Astrocyte of the hippocampus (primary cell): Measurements from ENCODE around the gene DDX5.
"Not testable (repeated sequence)": the region's sequence is repeated elsewhere in the genome, so short reads cannot be mapped to it uniquely, and the experiment has no call there.

Experiments
- DNase-seq: peaks from one replicate; pipeline ENCODE4 v3.0.0; 2011; ENCODE audit warnings: low read depth, low spot score

The DDX5 gene

GRCh38 chr17:64508683-64509082 lies 2.6 kb upstream of the DDX5 start:
- DNase-seq, result no peak

DNA sequence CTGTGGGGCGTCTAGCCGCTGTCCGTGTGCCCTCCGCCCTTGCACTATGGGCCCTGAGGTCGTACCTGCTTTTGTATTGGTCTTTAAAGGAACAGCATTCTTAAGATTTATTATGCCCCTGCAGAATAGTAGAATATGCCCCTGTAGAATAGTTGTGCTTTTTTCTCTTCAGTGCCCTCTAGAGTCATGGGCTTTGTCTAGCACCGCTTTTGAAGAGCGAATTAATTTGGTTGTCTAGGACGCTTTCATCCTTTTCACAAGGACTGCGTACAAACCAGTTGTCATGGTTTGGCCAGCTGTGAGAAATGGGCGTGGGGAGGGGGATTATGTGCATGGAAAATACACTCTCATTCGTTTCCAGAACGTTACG lies 1.3 kb upstream of the DDX5 start:
- peak; percentile 83 for DNase-seq

DNA sequence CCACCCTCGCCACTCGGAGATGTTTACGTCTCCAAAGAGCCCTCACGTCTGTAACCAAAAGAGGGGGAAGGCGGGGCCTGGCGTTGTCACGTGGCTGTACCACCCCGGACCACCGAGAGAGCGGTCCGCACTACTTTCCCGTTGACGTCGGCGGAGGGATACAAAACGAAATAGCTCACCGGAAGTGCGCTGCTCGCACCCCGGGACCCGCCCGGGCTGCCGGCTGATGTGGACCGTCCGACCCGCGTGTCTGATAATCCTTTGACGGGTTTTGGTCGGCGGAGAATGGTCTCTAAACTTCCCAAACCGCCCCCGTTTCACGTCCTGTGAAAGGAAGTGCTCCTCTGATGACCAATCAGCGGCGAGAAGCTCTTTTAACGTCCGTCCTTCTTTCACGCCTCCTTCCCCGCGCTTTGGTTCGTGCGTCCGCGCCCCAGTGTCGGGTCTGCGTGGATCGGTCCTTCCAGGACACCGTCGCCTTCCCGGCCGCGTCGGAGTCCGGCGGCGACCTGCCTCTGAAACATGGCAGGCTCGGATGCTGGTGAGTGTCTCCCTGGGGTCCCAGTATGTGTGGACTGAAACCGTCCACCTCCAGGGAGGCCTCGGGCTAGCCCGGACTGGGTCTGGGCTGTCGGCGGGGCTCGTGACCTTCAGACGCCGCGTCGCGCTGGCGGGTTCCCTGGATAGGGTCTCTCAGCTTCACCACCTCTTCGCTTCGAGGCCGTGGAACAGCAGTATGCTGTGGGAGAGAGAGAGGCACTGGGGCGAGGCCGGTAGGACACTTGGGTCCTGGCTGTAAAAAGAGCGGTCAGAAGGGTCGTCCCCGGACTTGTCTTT lies 705 bp upstream of the DDX5 start, which contains the start of gene CEP95:
TSS of gene CEP95 (plus strand) at position 402 of the 837 bp plus-strand sequence. CDS start at position 523, 121 bp downstream.
- peak; percentile 99 for DNase-seq

GRCh38 chr17:64505340-64506200 lies 519 bp downstream of the DDX5 start:
- DNase-seq, result peak; percentile 95

- DNase-seq, result no peak
Observed at GRCh38 chr17:64504769-64505339, 1.2 kb downstream of the DDX5 start.

GRCh38 chr17:64503821-64504768 lies 2.0 kb downstream of the DDX5 start:
- no peak for DNase-seq

DNA sequence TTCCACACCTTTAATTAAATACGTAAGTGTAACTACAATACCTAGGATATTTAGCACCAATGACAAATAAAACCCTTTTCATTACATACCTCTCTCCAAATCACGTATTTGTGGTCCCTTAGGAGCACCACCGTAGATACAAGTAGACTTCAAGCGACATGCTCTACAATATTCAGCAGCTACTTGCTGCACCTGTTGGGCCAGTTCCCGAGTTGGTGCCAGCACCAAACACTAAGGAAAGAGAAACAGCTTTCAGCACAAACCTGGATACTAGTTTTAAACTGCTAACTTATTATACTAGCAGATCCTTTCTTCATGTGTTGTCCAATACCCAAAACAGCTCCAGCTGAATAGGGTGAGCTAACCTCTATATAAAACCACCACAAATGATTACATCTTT lies 2.7 kb downstream of the DDX5 start:
- no peak for DNase-seq

DNA sequence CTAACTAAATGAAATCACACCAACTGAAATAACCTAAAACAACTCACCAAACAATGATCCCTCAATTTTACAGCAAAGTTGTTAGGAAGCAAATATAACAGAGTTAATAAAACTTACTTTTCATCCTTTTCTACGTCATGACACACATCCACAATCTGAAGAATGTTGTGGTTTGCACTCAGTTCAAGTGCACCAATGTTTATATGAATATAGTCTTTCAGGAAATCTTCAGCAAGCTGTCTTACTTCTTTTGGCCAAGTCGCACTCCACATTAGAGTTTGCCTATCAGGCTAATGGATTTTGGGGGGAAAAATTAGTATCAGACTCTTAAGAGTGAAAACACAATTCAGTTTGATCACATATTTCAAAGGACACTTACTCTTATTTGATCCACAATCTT lies 3.3 kb downstream of the DDX5 start:
- DNase-seq, result peak; percentile 24

- DNase-seq, result peak; percentile 4
Observed at GRCh38 chr17:64502021-64502420, 4.1 kb downstream of the DDX5 start.

DNA sequence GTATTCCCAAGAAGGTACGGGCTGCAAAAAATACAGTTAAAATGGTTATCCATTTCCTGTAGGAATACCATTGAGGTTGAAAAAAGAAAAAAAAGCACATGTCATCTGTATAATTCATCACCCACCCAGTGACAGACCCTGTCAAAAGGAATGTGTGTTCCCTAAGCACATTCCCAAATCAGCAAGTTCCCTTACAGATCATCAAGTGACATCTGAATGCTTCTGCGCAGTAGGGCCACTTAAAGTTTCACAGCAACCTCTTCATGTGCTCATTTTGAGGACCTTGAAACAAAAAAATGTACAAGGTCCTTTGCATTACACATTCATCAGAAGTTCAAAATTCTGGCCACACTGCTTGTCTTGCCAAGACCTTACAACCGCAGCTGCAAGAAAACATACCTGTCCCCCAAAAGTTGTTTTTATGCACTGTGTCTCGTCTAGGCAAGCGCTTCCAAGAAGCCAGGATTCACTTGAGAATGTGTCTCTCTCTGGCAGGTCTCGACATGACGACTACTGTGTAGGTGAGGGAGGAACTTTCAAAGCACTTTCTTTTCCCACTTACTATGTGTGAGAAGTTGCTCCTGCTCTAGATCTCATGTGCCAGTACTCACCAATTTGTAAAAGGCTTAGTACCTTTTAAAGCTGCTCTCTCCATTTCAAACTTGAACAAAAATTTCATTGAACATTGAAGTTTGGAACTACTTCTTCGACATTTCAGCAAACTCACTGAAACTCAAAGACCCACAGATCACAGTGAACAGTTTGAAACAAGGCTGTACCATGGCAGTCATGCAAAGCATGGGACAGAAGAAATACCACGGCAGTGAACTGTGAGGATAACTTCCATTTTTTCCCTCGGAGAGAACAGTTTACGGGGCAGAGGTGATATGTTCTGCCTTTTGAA lies 5.0 kb downstream of the DDX5 start:
- peak; percentile 2 for DNase-seq

DNA sequence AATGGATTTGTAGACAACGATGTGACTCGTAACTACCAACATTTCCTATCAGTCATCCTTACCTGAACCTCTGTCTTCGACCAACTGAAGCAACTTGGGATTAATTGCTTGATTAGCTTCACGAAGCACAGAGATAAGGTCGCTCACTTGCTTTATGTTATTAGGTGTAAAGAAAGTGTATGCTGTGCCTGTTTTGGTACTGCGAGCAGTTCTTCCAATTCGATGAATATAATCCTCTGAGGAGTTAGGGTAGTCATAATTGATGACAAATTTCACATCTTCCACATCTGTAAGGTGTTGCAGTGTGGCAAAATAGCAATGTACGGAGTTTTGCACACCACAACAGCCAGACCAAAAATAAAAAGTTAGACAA lies 5.6 kb downstream of the DDX5 start:
- no peak for DNase-seq

- peak; percentile 11 for DNase-seq
Observed at GRCh38 chr17:64499805-64500486, 6.1 kb downstream of the DDX5 start.

GRCh38 chr17:64498308-64499203 lies 7.5 kb downstream of the DDX5 start:
- peak; percentile 23 for DNase-seq

- DNase-seq, result no peak
Observed at GRCh38 chr17:64497565-64498035, 8.5 kb downstream of the DDX5 start.

GRCh38 chr17:64496786-64497564 lies 9.1 kb downstream of the DDX5 start, which contains the start of gene POLG2:
Gene POLG2 (minus strand): TSS chr17:64497054. CDS start chr17:64496968, 86 bp downstream.
- DNase-seq, result peak; percentile 97

GRCh38 chr17:64496348-64496785 lies 9.7 kb downstream of the DDX5 start:
- DNase-seq, result no peak

- DNase-seq, result not testable (repeated sequence)
Observed at GRCh38 chr17:64495300-64495699, 10.8 kb downstream of the DDX5 start.
